ENCODE data around the gene SEMA5A.

- no peak for TF ChIP-seq POLR2A (IDR thresholded peaks at IDR 0.05; ENCODE audit: low read length)
- no peak for TF ChIP-seq GATA1 (IDR thresholded peaks at IDR 0.05; ENCODE audit: low read depth, low read length)
Measured at GRCh38 chr5:9157811-9158210, 388.1 kb downstream of the SEMA5A start.

Data from erythroblast (primary cell).